ENCODE results near the gene PDZD4. TPM values are rescaled to one million over a fixed set of nuclear protein-coding genes. Genes with fewer than 3 reads are reported as not detected.

The PDZD4 gene
- total RNA-seq, 4 donors from 2014 or later: 1.9 to 2.6 (median 2.2) TPM

- TF ChIP-seq CTCF (IDR thresholded peaks at IDR 0.05): no peak
- DNase-seq (ENCODE audit: low spot score): no peak
- no peak for ATAC-seq (ENCODE audit: low FRiP score)
These were observed 6.6 kb upstream of the PDZD4 start for GRCh38 chrX:153836921-153837320.

- TF ChIP-seq CTCF (IDR thresholded peaks at IDR 0.05): no peak
- DNase-seq (ENCODE audit: low spot score) (no peak), ATAC-seq (ENCODE audit: low FRiP score) (no peak)
These were observed 2.4 kb upstream of the PDZD4 start for GRCh38 chrX:153832728-153833127.

- no peak for ATAC-seq (ENCODE audit: low FRiP score)
- no peak for TF ChIP-seq CTCF (IDR thresholded peaks at IDR 0.05)
- no peak for DNase-seq (ENCODE audit: low spot score)
These were observed 1.2 kb upstream of the PDZD4 start for GRCh38 chrX:153831429-153832150.

GRCh38 chrX:153830640-153831428 lies 490 bp upstream of the PDZD4 start:
- no peak for ATAC-seq (ENCODE audit: low FRiP score)
- no peak for DNase-seq (ENCODE audit: low spot score)

GRCh38 chrX:153829549-153829798 lies 870 bp downstream of the PDZD4 start:
- no peak for ATAC-seq (ENCODE audit: low FRiP score)
- TF ChIP-seq CTCF (IDR thresholded peaks at IDR 0.05): no peak
- no peak for DNase-seq (ENCODE audit: low spot score)

More at GRCh38 chrX:153830640-153831428, 490 bp upstream of the PDZD4 start:
- no peak for TF ChIP-seq CTCF (IDR thresholded peaks at IDR 0.05)

- DNase-seq (ENCODE audit: low spot score): no peak
- ATAC-seq (ENCODE audit: low FRiP score): no peak
- no peak for TF ChIP-seq CTCF (IDR thresholded peaks at IDR 0.05)
These were observed 1.4 kb downstream of the PDZD4 start for GRCh38 chrX:153828723-153829548.
